Measurements from ENCODE around the gene EML1.

Gene EML1

GRCh38 chr14:99781091-99781490 lies 12.1 kb upstream of the EML1 start:
- Histone ChIP-seq H3K36me3 (ENCODE audit: control insufficient read depth, insufficient read depth, low read length) (no peaks in the 10 kb centered on the region), H3K9me3 (ENCODE audit: control insufficient read depth, low read length) (no peaks in the 10 kb centered on the region), H3K4me1 (ENCODE audit: control insufficient read depth, insufficient read depth, low read length, poor library complexity, severe bottlenecking) (no peaks in the 10 kb centered on the region), H3K4me3 (ENCODE audit: insufficient read depth, low read depth, low read length, poor library complexity, severe bottlenecking) (no peak overlapping the region), H3K27ac (ENCODE audit: insufficient read depth, low read length, poor library complexity, severe bottlenecking) (no peak overlapping the region), H3K27me3 (replicated peaks; ENCODE audit: control insufficient read depth, insufficient read depth, low read length, poor library complexity, severe bottlenecking) (no peaks in the 10 kb centered on the region)
- no peak for DNase-seq

GRCh38 chr14:99781853-99782610 lies 11.2 kb upstream of the EML1 start:
- H3K27me3 ChIP-seq (replicated peaks; ENCODE audit: control insufficient read depth, insufficient read depth, low read length, poor library complexity, severe bottlenecking), result no peaks in the 10 kb centered on the region

GRCh38 chr14:99784508-99784907 lies 8.7 kb upstream of the EML1 start:
- Histone ChIP-seq H3K36me3 (ENCODE audit: control insufficient read depth, insufficient read depth, low read length) (no peaks in the 10 kb centered on the region), H3K9me3 (ENCODE audit: control insufficient read depth, low read length) (no peaks in the 10 kb centered on the region), H3K27ac (ENCODE audit: insufficient read depth, low read length, poor library complexity, severe bottlenecking) (no peak overlapping the region), H3K27me3 (replicated peaks; ENCODE audit: control insufficient read depth, insufficient read depth, low read length, poor library complexity, severe bottlenecking) (no peaks in the 10 kb centered on the region), H3K4me1 (ENCODE audit: control insufficient read depth, insufficient read depth, low read length, poor library complexity, severe bottlenecking) (no peaks in the 10 kb centered on the region), H3K4me3 (ENCODE audit: insufficient read depth, low read depth, low read length, poor library complexity, severe bottlenecking) (no peak overlapping the region)
- DNase-seq, result no peak

More at GRCh38 chr14:99781853-99782610, 11.2 kb upstream of the EML1 start:
- no peaks in the 10 kb centered on the region for H3K4me1 ChIP-seq (ENCODE audit: control insufficient read depth, insufficient read depth, low read length, poor library complexity, severe bottlenecking)
- no peaks in the 10 kb centered on the region for H3K9me3 ChIP-seq (ENCODE audit: control insufficient read depth, low read length)
- DNase-seq, result no peak
- H3K27ac ChIP-seq (ENCODE audit: insufficient read depth, low read length, poor library complexity, severe bottlenecking), result no peak overlapping the region
- no peaks in the 10 kb centered on the region for H3K36me3 ChIP-seq (ENCODE audit: control insufficient read depth, insufficient read depth, low read length)
- H3K4me3 ChIP-seq (ENCODE audit: insufficient read depth, low read depth, low read length, poor library complexity, severe bottlenecking), result no peak overlapping the region

- H3K36me3 ChIP-seq (ENCODE audit: control insufficient read depth, insufficient read depth, low read length), result no peaks in the 10 kb centered on the region
These were observed 7.8 kb upstream of the EML1 start for GRCh38 chr14:99785426-99785825.

GRCh38 chr14:99786511-99786989 lies 6.7 kb upstream of the EML1 start:
- Histone ChIP-seq H3K27ac (ENCODE audit: insufficient read depth, low read length, poor library complexity, severe bottlenecking) (no peak overlapping the region), H3K36me3 (ENCODE audit: control insufficient read depth, insufficient read depth, low read length) (no peaks in the 10 kb centered on the region), H3K27me3 (replicated peaks; ENCODE audit: control insufficient read depth, insufficient read depth, low read length, poor library complexity, severe bottlenecking) (no peaks in the 10 kb centered on the region), H3K4me1 (ENCODE audit: control insufficient read depth, insufficient read depth, low read length, poor library complexity, severe bottlenecking) (no peaks in the 10 kb centered on the region), H3K9me3 (ENCODE audit: control insufficient read depth, low read length) (no peaks in the 10 kb centered on the region), H3K4me3 (ENCODE audit: insufficient read depth, low read depth, low read length, poor library complexity, severe bottlenecking) (no peak overlapping the region)
- no peak for DNase-seq

More at GRCh38 chr14:99785426-99785825, 7.8 kb upstream of the EML1 start:
- no peaks in the 10 kb centered on the region for H3K9me3 ChIP-seq (ENCODE audit: control insufficient read depth, low read length)
- no peak for DNase-seq
- H3K4me3 ChIP-seq (ENCODE audit: insufficient read depth, low read depth, low read length, poor library complexity, severe bottlenecking), result no peak overlapping the region
- H3K4me1 ChIP-seq (ENCODE audit: control insufficient read depth, insufficient read depth, low read length, poor library complexity, severe bottlenecking), result no peaks in the 10 kb centered on the region
- H3K27me3 ChIP-seq (replicated peaks; ENCODE audit: control insufficient read depth, insufficient read depth, low read length, poor library complexity, severe bottlenecking), result no peaks in the 10 kb centered on the region
- no peak overlapping the region for H3K27ac ChIP-seq (ENCODE audit: insufficient read depth, low read length, poor library complexity, severe bottlenecking)

GRCh38 chr14:99788713-99789112 lies 4.5 kb upstream of the EML1 start:
- Histone ChIP-seq H3K4me3 (ENCODE audit: insufficient read depth, low read depth, low read length, poor library complexity, severe bottlenecking) (no peak overlapping the region), H3K27ac (ENCODE audit: insufficient read depth, low read length, poor library complexity, severe bottlenecking) (no peak overlapping the region), H3K9me3 (ENCODE audit: control insufficient read depth, low read length) (no peaks in the 10 kb centered on the region), H3K4me1 (ENCODE audit: control insufficient read depth, insufficient read depth, low read length, poor library complexity, severe bottlenecking) (no peaks in the 10 kb centered on the region), H3K27me3 (replicated peaks; ENCODE audit: control insufficient read depth, insufficient read depth, low read length, poor library complexity, severe bottlenecking) (no peaks in the 10 kb centered on the region), H3K36me3 (ENCODE audit: control insufficient read depth, insufficient read depth, low read length) (no peaks in the 10 kb centered on the region)
- no peak for DNase-seq

GRCh38 chr14:99789581-99789980 lies 3.6 kb upstream of the EML1 start:
- Histone ChIP-seq H3K27me3 (replicated peaks; ENCODE audit: control insufficient read depth, insufficient read depth, low read length, poor library complexity, severe bottlenecking) (no peaks in the 10 kb centered on the region), H3K9me3 (ENCODE audit: control insufficient read depth, low read length) (no peaks in the 10 kb centered on the region)

GRCh38 chr14:99790201-99790977 lies 2.8 kb upstream of the EML1 start:
- Histone ChIP-seq H3K36me3 (ENCODE audit: control insufficient read depth, insufficient read depth, low read length) (no peaks in the 10 kb centered on the region), H3K9me3 (ENCODE audit: control insufficient read depth, low read length) (no peaks in the 10 kb centered on the region), H3K27ac (ENCODE audit: insufficient read depth, low read length, poor library complexity, severe bottlenecking) (no peak overlapping the region), H3K27me3 (replicated peaks; ENCODE audit: control insufficient read depth, insufficient read depth, low read length, poor library complexity, severe bottlenecking) (no peaks in the 10 kb centered on the region), H3K4me3 (ENCODE audit: insufficient read depth, low read depth, low read length, poor library complexity, severe bottlenecking) (no peak overlapping the region), H3K4me1 (ENCODE audit: control insufficient read depth, insufficient read depth, low read length, poor library complexity, severe bottlenecking) (no peaks in the 10 kb centered on the region)
- DNase-seq, result no peak

More at GRCh38 chr14:99789581-99789980, 3.6 kb upstream of the EML1 start:
- no peak overlapping the region for H3K27ac ChIP-seq (ENCODE audit: insufficient read depth, low read length, poor library complexity, severe bottlenecking)
- H3K4me3 ChIP-seq (ENCODE audit: insufficient read depth, low read depth, low read length, poor library complexity, severe bottlenecking), result no peak overlapping the region
- no peaks in the 10 kb centered on the region for H3K4me1 ChIP-seq (ENCODE audit: control insufficient read depth, insufficient read depth, low read length, poor library complexity, severe bottlenecking)
- no peaks in the 10 kb centered on the region for H3K36me3 ChIP-seq (ENCODE audit: control insufficient read depth, insufficient read depth, low read length)
- no peak for DNase-seq

GRCh38 chr14:99790978-99791376 lies 2.2 kb upstream of the EML1 start:
- H3K4me3 ChIP-seq (ENCODE audit: insufficient read depth, low read depth, low read length, poor library complexity, severe bottlenecking), result no peak overlapping the region
- H3K36me3 ChIP-seq (ENCODE audit: control insufficient read depth, insufficient read depth, low read length), result no peaks in the 10 kb centered on the region
- no peak for DNase-seq
- H3K27ac ChIP-seq (ENCODE audit: insufficient read depth, low read length, poor library complexity, severe bottlenecking), result no peak overlapping the region
- H3K27me3 ChIP-seq (replicated peaks; ENCODE audit: control insufficient read depth, insufficient read depth, low read length, poor library complexity, severe bottlenecking), result no peaks in the 10 kb centered on the region
- H3K4me1 ChIP-seq (ENCODE audit: control insufficient read depth, insufficient read depth, low read length, poor library complexity, severe bottlenecking), result no peaks in the 10 kb centered on the region
- no peaks in the 10 kb centered on the region for H3K9me3 ChIP-seq (ENCODE audit: control insufficient read depth, low read length)
